ENCODE results near the gene OGFOD3. TPM values are rescaled to one million over a fixed set of nuclear protein-coding genes. Genes with fewer than 3 reads are reported as not detected.
"Not testable (repeated sequence)": the region's sequence is repeated elsewhere in the genome, so short reads cannot be mapped to it uniquely, and the experiment has no call there.

Gene OGFOD3
- total and polyA plus RNA-seq, 3 experiments from 2014 or later, result 27.9 to 29.9 (median 28.4) TPM

DNA sequence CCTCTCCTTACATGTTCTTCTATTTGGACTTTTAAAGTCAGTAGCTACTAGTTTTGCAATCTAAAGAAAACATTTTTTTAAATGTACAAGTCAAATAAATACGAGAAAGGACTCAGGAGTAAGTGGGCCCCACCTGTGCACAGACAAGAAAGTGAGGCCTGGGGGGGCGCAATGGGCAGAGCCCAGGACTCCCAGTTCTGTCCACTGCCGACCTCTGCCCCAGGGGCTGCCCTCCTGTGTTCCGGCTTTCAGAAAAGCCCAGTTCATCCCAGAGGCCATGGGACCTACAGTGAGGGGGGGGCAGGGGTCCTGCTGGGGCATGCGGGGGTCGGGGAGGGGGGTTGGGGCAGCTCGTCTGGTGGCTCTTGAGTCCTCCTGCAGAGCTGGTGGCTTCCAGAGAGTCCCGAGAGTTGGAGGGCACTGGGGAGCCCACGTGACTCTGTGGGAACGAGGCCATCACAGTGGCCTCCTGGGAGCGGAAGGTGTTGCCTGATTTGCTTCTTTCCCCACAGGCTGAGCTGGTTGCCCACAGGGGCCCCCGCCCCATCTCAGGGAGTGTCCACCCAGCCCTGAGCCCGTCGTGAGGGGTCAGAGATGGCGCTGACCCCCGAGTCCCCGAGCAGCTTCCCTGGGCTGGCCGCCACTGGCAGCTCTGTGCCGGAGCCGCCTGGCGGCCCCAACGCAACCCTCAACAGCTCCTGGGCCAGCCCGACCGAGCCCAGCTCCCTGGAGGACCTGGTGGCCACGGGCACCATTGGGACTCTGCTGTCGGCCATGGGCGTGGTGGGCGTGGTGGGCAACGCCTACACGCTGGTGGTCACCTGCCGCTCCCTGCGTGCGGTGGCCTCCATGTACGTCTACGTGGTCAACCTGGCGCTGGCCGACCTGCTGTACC lies 44.4 kb downstream of the OGFOD3 start:
- H3K4me1 Mint-ChIP-seq, result peaks cover 0 to 18% (median 7%) of the 10 kb centered on the region in 3 donors
- Histone ChIP-seq H3K9me3 (ENCODE audit: low read length) (no peaks in the 10 kb centered on the region), H3K27me3 (ENCODE audit: insufficient read depth, low read length, poor library complexity, severe bottlenecking) (peaks cover 10% of the 10 kb centered on the region), H3K27ac (ENCODE audit: low read depth, low read length) (no peak overlapping the region), H3K4me3 (ENCODE audit: low read length) (no peak overlapping the region), H3K36me3 (ENCODE audit: insufficient read depth, low read length) (no peaks in the 10 kb centered on the region), H3K4me1 (ENCODE audit: insufficient read depth, low read length) (peaks cover 5% of the 10 kb centered on the region)
- peak in 1 of 5 donors; percentile 25 for DNase-seq
- H3K36me3 Mint-ChIP-seq, result no peaks in the 10 kb centered on the region
- no peak overlapping the region for H3K27ac Mint-ChIP-seq
- H3K9me3 Mint-ChIP-seq, result no peaks in the 10 kb centered on the region
- H3K4me3 Mint-ChIP-seq, result no peak overlapping the region
- ChIA-PET POLR2A (no interaction called here), CTCF (no interaction called here)
- peaks cover 32 to 39% of the 10 kb centered on the region in 2 donors for H3K27me3 Mint-ChIP-seq

- H3K4me3 ChIP-seq (ENCODE audit: low read length); POLR2A ChIA-PET; H3K36me3 Mint-ChIP-seq; H3K27ac ChIP-seq (ENCODE audit: low read depth, low read length); CTCF ChIA-PET; H3K9me3 ChIP-seq (ENCODE audit: low read length); H3K36me3 ChIP-seq (ENCODE audit: insufficient read depth, low read length); H3K9me3 Mint-ChIP-seq; H3K4me1 ChIP-seq (ENCODE audit: insufficient read depth, low read length): not testable (repeated sequence)
- peaks cover 0 to 18% (median 7%) of the 10 kb centered on the region in 3 donors for H3K4me1 Mint-ChIP-seq
- H3K27me3 Mint-ChIP-seq, result peaks cover 34 to 38% of the 10 kb centered on the region in 2 donors
- DNase-seq, result peak in 1 of 5 donors; percentile 4
- H3K27ac Mint-ChIP-seq, result peak overlapping the region in 1 of 8 donors; percentile 73
- peaks cover 10% of the 10 kb centered on the region for H3K27me3 ChIP-seq (ENCODE audit: insufficient read depth, low read length, poor library complexity, severe bottlenecking)
- peak overlapping the region in 1 of 7 donors; percentile 4 for H3K4me3 Mint-ChIP-seq
These were observed 45.3 kb downstream of the OGFOD3 start for GRCh38 chr17:82373072-82373452.

DNA sequence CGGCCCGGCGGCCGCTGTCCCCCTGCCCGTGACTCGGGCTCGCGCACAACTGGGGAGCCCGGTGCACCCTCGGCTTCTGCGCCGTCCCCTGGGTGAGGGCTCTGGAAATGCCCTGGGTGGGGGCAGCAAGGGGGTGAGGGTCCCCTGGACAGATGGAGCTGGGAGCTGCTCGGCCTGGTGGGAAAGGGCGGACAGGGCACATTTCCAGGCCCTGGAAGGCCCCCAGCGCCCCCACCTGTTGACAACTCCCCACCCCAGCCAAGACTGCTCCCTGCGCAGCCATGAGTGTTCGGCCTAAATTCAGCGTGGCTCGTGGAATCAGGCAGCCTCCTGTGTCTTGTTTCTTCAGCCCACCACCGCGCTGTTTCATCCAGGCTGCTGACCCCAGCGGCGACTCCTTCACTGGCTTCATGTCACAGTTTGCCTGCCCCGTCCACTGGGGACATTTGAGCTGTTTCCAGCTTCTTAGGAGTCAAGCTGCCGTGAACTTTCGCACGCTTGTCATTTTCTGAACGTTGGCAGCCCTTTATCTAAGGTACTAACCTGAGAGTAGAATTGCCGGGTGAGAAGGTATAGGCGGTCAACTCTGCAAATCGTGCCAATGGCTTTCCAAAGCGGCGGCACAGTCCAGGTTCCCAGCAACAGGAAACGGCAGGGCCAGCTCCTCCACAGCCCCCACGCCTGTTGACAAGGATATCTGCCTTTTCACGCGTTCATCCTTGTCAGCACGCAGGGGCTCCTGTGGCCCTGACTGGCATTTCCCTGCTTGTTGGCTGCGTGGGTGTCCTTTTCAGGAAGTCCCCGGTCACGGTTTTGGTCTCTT lies 45.9 kb downstream of the OGFOD3 start:
- Mint-ChIP-seq H3K27me3 (peaks cover 33 to 42% of the 10 kb centered on the region in 2 donors), H3K4me3 (peak overlapping the region in 2 of 7 donors; percentile 32 to 36)

DNA sequence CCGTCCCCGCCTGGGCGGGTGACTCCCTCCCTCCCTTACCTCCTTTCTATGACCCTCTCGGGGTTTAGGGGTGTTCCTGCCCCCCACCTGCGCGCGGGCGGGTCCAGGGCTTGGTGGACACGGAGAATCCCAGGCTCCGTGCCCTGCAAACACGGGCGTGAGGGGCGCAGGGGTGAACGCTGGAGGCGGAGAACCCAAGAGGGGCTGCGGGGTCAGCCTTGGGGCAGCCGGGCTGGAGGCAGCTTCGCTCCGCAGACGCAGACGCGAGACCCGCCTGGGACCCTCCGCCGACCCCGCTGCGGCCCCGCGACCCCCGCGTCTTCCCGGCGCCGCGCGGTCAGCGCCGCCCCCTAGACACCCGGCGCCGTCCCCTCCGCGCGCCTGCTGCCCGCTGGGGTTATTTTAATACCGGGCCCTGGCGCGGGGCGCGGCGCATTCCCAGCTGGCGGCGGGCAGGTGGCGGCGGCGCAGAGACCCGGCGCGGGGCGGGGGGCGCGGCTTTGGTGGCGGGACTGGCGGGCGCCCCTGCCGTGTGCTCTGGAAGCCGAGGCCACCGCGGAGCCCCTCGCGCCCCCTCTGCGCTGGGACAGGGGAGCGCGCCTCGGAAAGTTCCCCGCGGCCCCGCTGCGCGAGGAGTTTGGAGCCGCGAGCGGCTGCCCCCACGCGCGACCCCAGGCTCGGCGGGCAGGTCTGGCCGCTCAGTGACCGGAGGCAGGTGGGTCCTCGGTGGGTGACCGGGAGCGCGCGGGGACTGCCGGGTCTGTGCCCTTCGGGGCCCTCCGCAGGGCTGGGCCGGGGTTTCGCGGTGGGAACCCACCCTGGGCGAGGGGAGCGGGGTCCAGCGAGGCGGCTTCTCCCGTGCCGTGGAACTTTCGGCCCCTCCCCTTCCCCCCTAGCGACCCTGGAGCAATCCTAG lies 46.8 kb downstream of the OGFOD3 start, which contains the start of gene UTS2R:
Gene UTS2R, plus strand, starts transcription at position 433 of the 916 bp plus-strand sequence. CDS start 2,560 bp downstream, outside the sequence.
- peaks cover 31 to 45% of the 10 kb centered on the region in 2 donors for H3K27me3 Mint-ChIP-seq
- POLR2A ChIA-PET, result no interaction called here
- no peak within 1 kb of the TSS for H3K27ac ChIP-seq (ENCODE audit: low read depth, low read length)

More for the DNA sequence above, 45.9 kb downstream of the OGFOD3 start:
- H3K27ac ChIP-seq (ENCODE audit: low read depth, low read length), result no peak overlapping the region
- CTCF ChIA-PET, result no interaction called here
- Mint-ChIP-seq H3K27ac (peak overlapping the region in 1 of 8 donors; percentile 73), H3K4me1 (peaks cover 0 to 18% (median 7%) of the 10 kb centered on the region in 3 donors), H3K9me3 (no peaks in the 10 kb centered on the region), H3K36me3 (no peaks in the 10 kb centered on the region)
- H3K27me3 ChIP-seq (ENCODE audit: insufficient read depth, low read length, poor library complexity, severe bottlenecking), result peaks cover 10% of the 10 kb centered on the region
- DNase-seq, result peak in 1 of 5 donors; percentile 26
- POLR2A ChIA-PET, result no interaction called here
- H3K4me3 ChIP-seq (ENCODE audit: low read length), result no peak overlapping the region
- no peaks in the 10 kb centered on the region for H3K9me3 ChIP-seq (ENCODE audit: low read length)
- H3K36me3 ChIP-seq (ENCODE audit: insufficient read depth, low read length), result no peaks in the 10 kb centered on the region
- H3K4me1 ChIP-seq (ENCODE audit: insufficient read depth, low read length), result peaks cover 5% of the 10 kb centered on the region

GRCh38 chr17:82370471-82371332 lies 47.7 kb downstream of the OGFOD3 start:
- H3K27ac ChIP-seq (ENCODE audit: low read depth, low read length), result no peak overlapping the region
- peaks cover 29 to 41% of the 10 kb centered on the region in 2 donors for H3K27me3 Mint-ChIP-seq
- CTCF ChIA-PET, result interaction anchor here (1.5 kb wide), 1 partner anchor 50 kb away, joined by 3 read pairs; no protein-coding TSS in a partner anchor
- no peaks in the 10 kb centered on the region for H3K9me3 Mint-ChIP-seq
- peak overlapping the region; percentile 34 to 75 (median 69) for H3K4me3 Mint-ChIP-seq
- peak overlapping the region in 1 of 8 donors; percentile 4 for H3K27ac Mint-ChIP-seq
- POLR2A ChIA-PET, result no interaction called here
- DNase-seq, result peak in 1 of 5 donors; percentile 45
- H3K4me1 Mint-ChIP-seq, result peaks cover 0 to 18% (median 7%) of the 10 kb centered on the region in 3 donors
- H3K36me3 Mint-ChIP-seq, result no peaks in the 10 kb centered on the region
- H3K36me3 ChIP-seq (ENCODE audit: insufficient read depth, low read length), result no peaks in the 10 kb centered on the region
- H3K9me3 ChIP-seq (ENCODE audit: low read length), result no peaks in the 10 kb centered on the region
- H3K4me3 ChIP-seq (ENCODE audit: low read length), result peak overlapping the region; percentile 41
- peaks cover 10% of the 10 kb centered on the region for H3K27me3 ChIP-seq (ENCODE audit: insufficient read depth, low read length, poor library complexity, severe bottlenecking)
- peaks cover 5% of the 10 kb centered on the region for H3K4me1 ChIP-seq (ENCODE audit: insufficient read depth, low read length)

More for the DNA sequence above, 46.8 kb downstream of the OGFOD3 start, which contains the start of gene UTS2R:
- Mint-ChIP-seq H3K4me3 (peak within 1 kb of the TSS; percentile 18 to 75 (median 69)), H3K4me1 (peaks cover 0 to 18% (median 7%) of the 10 kb centered on the region in 3 donors), H3K27ac (peak within 1 kb of the TSS in 1 of 8 donors; percentile 4), H3K36me3 (no peaks in the 10 kb centered on the region), H3K9me3 (no peaks in the 10 kb centered on the region)
- peak in 1 of 5 donors; percentile 28 for DNase-seq
- peaks cover 10% of the 10 kb centered on the region for H3K27me3 ChIP-seq (ENCODE audit: insufficient read depth, low read length, poor library complexity, severe bottlenecking)
- H3K4me3 ChIP-seq (ENCODE audit: low read length), result peak within 1 kb of the TSS; percentile 41
- peaks cover 5% of the 10 kb centered on the region for H3K4me1 ChIP-seq (ENCODE audit: insufficient read depth, low read length)
- H3K9me3 ChIP-seq (ENCODE audit: low read length), result no peaks in the 10 kb centered on the region
- H3K36me3 ChIP-seq (ENCODE audit: insufficient read depth, low read length), result no peaks in the 10 kb centered on the region
- CTCF ChIA-PET, result interaction anchor here (1.5 kb wide), 1 partner anchor 51 kb away, joined by 3 read pairs; no protein-coding TSS in a partner anchor

- CTCF ChIA-PET, result no interaction called here
- no peak overlapping the region for H3K4me3 Mint-ChIP-seq
- H3K36me3 ChIP-seq (ENCODE audit: insufficient read depth, low read length), result no peaks in the 10 kb centered on the region
- H3K9me3 Mint-ChIP-seq, result no peaks in the 10 kb centered on the region
- no peak overlapping the region for H3K27ac Mint-ChIP-seq
- peaks cover 29 to 40% of the 10 kb centered on the region in 2 donors for H3K27me3 Mint-ChIP-seq
- H3K4me1 Mint-ChIP-seq, result peaks cover 0 to 18% (median 7%) of the 10 kb centered on the region in 3 donors
- POLR2A ChIA-PET, result no interaction called here
- peaks cover 5% of the 10 kb centered on the region for H3K4me1 ChIP-seq (ENCODE audit: insufficient read depth, low read length)
- H3K36me3 Mint-ChIP-seq, result no peaks in the 10 kb centered on the region
- H3K4me3 ChIP-seq (ENCODE audit: low read length), result no peak overlapping the region
- no peak for DNase-seq
- H3K9me3 ChIP-seq (ENCODE audit: low read length), result no peaks in the 10 kb centered on the region
- H3K27me3 ChIP-seq (ENCODE audit: insufficient read depth, low read length, poor library complexity, severe bottlenecking), result peaks cover 10% of the 10 kb centered on the region
- no peak overlapping the region for H3K27ac ChIP-seq (ENCODE audit: low read depth, low read length)
These were observed 49.2 kb downstream of the OGFOD3 start for GRCh38 chr17:82369211-82369610.

Data from CD8-positive, alpha-beta memory T cell (primary cell).